ENCODE data around the gene TEX264. TPM values are rescaled to one million over a fixed set of nuclear protein-coding genes. Genes with fewer than 3 reads are reported as not detected.
A peak's percentile ranks its signal among the peaks of the same experiment; 100 is the strongest.
"Not testable (repeated sequence)": the region's sequence is repeated elsewhere in the genome, so short reads cannot be mapped to it uniquely, and the experiment has no call there.

TEX264 gene
- total RNA-seq, 1 donor from 2014 or later: 37.6 TPM

- no peak for DNase-seq
Measured at GRCh38 chr3:51715231-51715976, 44.4 kb downstream of the TEX264 start.

GRCh38 chr3:51715977-51716294, 44.9 kb downstream of the TEX264 start:
- no peak for DNase-seq

- no peak for DNase-seq
Measured at GRCh38 chr3:51716805-51717204, 45.8 kb downstream of the TEX264 start.

- no peak for DNase-seq
Measured at GRCh38 chr3:51717446-51717845, 46.4 kb downstream of the TEX264 start.

- no peak for DNase-seq
Measured at GRCh38 chr3:51717947-51718346, 46.9 kb downstream of the TEX264 start.

GRCh38 chr3:51718547-51719409, 47.7 kb downstream of the TEX264 start:
- peak; percentile 57 for DNase-seq

- DNase-seq: no peak
Measured at GRCh38 chr3:51719410-51720025, 48.5 kb downstream of the TEX264 start.

GRCh38 chr3:51720292-51721061, 49.4 kb downstream of the TEX264 start:
- no peak for DNase-seq

GRCh38 chr3:51721062-51721745, 50.2 kb downstream of the TEX264 start:
- no peak for DNase-seq

GRCh38 chr3:51722362-51722761, 51.3 kb downstream of the TEX264 start:
- no peak for DNase-seq

- DNase-seq: no peak
Measured at GRCh38 chr3:51727500-51727899, 56.4 kb downstream of the TEX264 start.

- no peak for DNase-seq
Measured at GRCh38 chr3:51729042-51729633, 58.1 kb downstream of the TEX264 start.

GRCh38 chr3:51733859-51734571, 63.0 kb downstream of the TEX264 start:
- DNase-seq: no peak

GRCh38 chr3:51734572-51734907, 63.5 kb downstream of the TEX264 start:
- DNase-seq: no peak

- DNase-seq: no peak
Measured at GRCh38 chr3:51735039-51735438, 64.0 kb downstream of the TEX264 start.

GRCh38 chr3:51735950-51736349, 64.9 kb downstream of the TEX264 start:
- no peak for DNase-seq

- no peak for DNase-seq
Measured at GRCh38 chr3:51739110-51739509, 68.1 kb downstream of the TEX264 start.

GRCh38 chr3:51742320-51742719, 71.3 kb downstream of the TEX264 start:
- DNase-seq: not testable (repeated sequence)

GRCh38 chr3:51742978-51743377, 71.9 kb downstream of the TEX264 start:
- not testable (repeated sequence) for DNase-seq

- DNase-seq: no peak
Measured at GRCh38 chr3:51747840-51748239, 76.8 kb downstream of the TEX264 start.

- no peak for DNase-seq
Measured at GRCh38 chr3:51748327-51748726, 77.3 kb downstream of the TEX264 start.
